GM19239 (cell line): Measurements from ENCODE around the gene GMDS.

Experiments used
- DNase-seq: peaks from one replicate; pipeline ENCODE4 v3.0.0; 2011; ENCODE audit warnings: low spot score; ENCODE audit not compliant: insufficient read length
- FAIRE-seq: peaks from 2 replicates; lab custom pipeline; 2011; peaks lifted over from hg19 to GRCh38; lab: Jason Lieb, UNC

The GMDS gene

GRCh38 chr6:1747003-1747402, 498.4 kb downstream of the GMDS start:
- FAIRE-seq = no peak
- no peak for DNase-seq

DNA sequence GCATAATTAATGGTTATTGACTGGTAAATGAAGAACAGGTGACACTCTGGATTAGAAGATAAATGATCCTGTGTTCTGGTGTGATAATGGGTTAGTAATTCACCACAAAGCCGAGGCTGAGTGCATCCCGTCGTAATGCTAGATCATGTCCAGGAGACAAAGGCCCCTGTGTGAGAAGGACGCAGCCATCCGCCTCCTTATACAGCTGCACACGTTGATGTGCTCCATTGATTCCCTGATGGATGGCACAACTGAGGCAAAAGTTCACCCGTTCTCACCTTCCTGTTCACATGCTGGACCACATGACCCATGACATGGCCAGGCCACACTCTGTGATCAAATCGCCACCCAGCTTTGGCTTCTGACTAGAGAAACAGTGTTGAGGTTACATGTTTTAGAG, 499.6 kb downstream of the GMDS start:
- DNase-seq = no peak
- FAIRE-seq = no peak

DNA sequence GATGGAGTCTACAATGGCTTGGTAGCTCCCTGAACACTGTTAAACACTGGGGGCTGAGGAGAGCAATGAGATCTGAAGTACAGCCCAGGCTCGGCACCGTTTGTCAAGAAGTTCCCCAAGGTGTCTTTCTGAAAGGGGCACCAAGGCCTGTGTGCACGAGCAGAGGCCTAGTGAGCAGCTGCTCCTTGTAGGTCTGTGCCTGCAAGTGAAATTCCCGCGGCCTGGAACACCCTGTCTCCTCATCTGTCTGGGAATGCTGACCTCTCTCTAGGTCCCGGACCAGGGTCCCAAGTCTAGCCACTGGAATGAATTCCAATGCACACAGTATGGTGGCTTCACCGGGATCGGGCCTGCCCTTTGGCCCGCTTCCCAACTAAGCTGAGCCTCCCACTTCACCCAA, 500.9 kb downstream of the GMDS start:
- FAIRE-seq (no peak), DNase-seq (no peak)

DNA sequence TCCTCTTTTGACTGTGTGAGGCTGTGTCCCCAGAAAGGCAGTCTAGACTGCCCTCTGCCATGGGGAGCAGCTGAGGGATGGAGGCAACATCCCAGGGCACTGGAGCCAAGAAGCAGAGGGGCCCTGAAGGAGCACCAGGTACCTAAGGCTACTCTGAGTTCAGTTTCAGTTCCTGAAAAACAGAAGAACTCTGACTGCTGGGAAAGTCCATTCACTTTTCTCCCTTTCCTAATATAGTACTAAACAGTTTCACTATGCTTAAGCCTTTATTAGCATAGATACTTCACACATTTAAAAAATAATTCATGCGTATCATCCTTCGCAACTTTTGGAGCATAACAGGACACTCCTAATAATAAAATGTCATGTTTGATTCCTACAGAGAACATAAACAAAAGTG, 505.7 kb downstream of the GMDS start:
- FAIRE-seq (peak; percentile 75), DNase-seq (peak; percentile 65)

DNA sequence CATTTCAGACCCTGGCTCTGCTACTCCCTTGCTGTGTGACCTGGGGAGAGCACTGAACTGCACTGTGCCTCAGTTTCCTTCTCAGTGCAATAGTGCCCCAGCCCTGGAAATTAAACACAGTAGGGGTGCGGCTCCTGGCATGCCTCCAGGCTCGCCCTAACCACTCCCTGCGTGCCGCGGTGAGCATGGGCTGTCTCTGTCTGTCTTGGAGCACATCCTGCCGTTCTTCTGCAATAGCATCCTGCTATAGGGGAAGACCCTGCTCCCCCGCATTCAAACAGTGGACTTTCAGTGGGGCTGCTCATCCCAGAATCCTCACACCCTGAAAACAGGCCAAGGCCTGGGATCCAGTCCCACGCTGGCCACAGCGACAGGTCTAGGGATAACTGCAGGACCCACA, 506.2 kb downstream of the GMDS start:
- no peak for FAIRE-seq
- DNase-seq = no peak

DNA sequence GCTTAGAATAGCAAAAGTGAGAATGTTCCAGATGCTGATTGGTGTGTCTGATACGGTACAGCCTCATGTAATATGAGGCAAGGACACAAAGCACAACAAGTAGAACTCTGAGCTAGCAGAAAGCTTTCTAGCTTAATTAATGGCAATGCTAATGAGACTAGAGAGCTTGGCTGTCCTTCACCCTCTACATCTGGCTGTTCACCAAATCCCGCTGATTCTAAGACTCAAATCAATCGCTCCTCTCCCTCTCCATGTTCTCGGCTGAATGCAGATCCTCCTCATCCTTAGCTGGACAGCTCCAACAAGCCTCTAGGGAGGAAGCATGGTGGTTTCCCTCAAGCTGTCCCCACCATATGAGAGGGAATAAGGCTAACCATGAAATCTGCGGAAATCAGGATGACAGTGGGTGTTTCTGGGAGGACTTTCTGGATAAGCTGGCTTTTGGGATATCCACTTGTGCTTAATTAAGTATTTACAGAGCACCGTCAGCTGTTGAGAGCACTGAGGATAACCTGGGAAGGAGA, 506.8 kb downstream of the GMDS start:
- DNase-seq (no peak), FAIRE-seq (no peak)

DNA sequence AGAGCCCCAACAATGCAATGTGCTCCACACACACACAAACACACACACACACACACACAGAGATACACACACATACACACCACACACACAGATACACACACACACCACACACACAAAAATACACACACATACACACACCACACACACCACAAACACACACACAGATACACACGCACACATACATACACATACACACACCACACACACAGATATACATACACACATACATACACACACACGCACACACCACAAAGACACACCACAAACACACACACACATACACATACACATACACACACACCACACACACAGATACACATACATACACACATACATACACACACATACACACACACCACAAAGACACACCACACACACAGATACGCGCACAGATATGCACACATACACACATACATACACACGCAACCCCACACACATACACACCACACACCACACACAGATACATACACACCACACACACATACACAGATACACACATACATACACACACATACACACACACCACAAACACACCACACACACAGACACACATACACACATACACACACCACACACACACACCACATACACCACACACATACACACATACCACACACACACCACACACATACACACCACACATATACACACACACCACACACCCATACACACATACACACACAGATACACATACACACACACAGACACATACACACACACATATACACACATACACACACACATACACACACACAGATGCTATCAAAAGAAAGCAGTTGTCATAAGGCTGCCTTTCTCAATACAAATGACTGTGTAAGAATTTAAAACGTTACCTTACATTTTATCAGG, 507.7 kb downstream of the GMDS start:
- FAIRE-seq = no peak

DNA sequence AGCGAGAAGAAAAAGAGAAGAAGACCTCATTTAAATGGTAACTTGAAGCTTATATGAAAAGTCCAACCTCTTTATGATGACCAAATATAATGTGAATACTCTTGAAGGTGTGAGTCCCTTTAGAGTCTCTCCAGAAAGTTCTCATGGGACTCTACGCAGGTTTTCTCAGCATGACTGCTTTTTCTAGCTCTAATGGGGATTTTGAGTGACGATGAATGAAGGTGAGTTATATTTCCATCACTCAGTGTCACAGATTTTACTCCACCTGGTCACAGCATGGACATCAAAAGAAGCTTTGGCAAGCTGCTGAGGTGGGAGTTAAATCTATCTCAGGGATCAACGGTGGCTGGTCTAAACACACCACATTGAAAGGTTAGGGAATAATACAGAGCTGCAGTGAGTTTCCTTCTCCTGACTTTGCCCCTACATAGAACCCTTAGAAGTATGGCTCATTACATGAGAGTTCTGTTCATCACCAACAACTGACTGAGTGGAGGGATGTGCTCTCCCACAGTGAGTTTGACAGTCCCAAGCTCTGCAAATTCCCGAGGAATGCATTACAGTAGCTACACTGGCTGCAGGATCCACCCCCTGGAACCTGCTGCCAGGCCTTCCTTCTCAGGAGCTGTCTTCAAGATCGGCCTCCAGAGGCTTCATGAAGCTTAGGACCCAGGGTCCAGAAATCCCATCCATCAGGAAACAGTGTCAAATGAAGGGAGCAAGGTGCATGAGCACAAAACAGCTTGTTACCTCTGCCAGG, 508.9 kb downstream of the GMDS start:
- FAIRE-seq = no peak

More for the DNA sequence above, 507.7 kb downstream of the GMDS start:
- DNase-seq = no peak

DNA sequence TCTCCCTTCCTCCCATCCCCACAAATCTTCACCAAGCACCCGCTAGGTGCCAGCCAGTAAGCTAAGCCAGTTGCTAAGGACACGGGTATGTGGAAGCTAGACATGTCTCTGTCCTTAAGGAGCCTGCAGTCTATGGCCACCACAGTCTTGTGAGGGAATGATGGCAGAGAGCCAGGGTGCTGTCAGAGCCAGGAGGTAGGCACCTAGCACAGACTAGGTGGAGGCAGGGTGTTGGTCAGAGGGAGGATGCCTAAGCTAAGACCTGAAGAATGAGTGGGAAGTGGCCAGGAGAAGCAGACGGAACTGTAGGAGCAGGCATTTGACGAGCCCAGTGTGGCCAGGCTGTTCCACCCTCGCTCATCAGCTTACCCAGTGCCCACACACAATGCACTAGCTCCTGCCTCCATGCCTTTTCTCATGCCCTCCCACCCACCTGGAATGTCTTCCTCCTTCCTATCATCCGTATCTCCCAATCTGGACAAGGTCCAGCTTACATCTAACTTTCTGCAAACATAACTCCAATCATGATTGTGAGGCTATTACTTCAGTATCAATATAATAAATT, 510.1 kb downstream of the GMDS start:
- FAIRE-seq (no peak), DNase-seq (no peak)

More for the DNA sequence above, 508.9 kb downstream of the GMDS start:
- DNase-seq = no peak

- DNase-seq = no peak
- no peak for FAIRE-seq
These were observed 514.5 kb downstream of the GMDS start for GRCh38 chr6:1730882-1731281.

DNA sequence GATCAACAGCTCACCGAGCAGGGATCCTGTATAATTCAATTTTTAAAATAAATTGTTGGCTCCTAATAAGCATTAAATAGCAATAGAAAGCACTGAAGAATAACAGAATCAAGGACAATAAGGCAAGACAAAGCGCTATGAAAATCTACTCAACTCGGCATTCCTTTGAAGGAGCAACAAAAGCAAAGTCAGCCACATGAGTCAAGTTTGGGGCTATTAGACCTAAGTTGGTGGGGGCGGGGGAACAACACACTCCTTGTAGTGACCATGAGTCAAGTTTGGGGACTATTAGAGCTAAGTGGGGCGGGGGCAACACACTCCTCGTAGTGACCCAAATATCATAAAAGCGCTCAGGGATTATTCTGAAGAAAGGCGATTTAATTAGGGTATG, 515.7 kb downstream of the GMDS start:
- FAIRE-seq (no peak), DNase-seq (no peak)

DNA sequence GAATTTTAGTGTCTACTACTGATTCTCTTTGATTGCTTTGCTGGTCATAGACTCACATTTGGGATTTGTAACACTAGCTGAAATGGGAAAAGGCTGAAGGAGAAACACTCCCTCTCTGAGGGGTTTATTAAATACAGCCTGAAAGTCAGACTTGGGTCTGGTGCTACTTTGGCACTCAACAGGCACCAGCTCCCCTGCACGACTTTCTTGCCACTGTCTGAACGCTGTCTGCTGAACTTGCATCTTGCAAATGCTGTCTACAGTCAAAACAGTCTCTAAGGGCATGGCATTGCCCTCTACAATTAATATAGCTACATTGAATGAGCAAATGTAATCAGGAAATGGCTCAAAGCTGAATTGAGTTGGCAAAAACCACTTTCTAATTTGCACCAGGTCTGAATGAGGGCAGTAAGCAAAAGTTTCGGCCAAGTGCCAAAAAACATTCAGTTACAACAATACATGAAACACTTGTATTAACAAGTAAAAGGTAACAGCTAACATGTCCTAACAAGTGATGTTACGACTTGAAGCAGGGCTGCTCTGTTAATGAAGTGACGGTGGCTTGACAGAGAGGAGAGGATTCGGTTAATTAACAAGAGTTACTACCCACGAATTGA, 516.2 kb downstream of the GMDS start:
- no peak for FAIRE-seq
- no peak for DNase-seq

DNA sequence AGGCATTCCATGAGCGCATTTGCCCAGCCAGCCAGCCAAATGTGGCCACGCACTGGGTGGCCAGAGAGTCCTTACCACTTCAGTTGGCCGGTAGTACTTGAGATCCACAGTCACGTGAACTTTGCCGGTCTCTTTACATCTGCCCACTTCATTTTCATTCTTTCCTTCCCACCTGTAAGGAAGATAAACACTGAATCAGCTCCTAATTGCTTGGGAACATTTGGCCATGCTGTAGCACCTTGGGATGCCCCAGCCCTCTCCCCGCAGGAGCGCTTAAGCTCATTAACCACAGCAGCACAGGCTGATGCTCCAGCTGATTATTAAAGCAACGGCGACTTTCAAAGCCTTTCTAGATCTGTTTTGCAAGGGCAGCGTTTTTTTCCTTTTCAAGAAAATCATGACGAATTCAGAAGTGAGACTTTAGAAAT, 519.0 kb downstream of the GMDS start:
- no peak for DNase-seq
- no peak for FAIRE-seq

GRCh38 chr6:1724616-1725015, 520.8 kb downstream of the GMDS start:
- no peak for DNase-seq
- FAIRE-seq = no peak

DNA sequence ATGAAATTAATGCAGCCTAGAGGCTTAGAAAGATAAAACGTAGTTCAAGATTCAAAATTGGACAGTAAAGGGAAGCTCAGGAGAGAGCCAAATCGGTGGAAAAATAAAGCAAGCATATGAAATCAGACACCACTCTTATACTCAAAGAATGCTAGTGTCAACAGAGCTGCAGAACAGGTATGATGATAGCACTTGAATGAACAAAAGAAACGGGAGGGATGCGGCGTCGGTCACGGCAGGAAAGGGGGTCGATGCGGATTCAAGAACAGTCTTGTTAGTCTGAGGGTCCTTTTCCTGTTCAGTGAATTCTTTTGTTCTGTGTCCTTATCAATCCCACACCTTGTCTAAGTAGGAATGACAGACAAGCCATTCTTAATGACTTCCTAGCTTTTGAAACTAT, 521.3 kb downstream of the GMDS start:
- FAIRE-seq = no peak
- no peak for DNase-seq

DNA sequence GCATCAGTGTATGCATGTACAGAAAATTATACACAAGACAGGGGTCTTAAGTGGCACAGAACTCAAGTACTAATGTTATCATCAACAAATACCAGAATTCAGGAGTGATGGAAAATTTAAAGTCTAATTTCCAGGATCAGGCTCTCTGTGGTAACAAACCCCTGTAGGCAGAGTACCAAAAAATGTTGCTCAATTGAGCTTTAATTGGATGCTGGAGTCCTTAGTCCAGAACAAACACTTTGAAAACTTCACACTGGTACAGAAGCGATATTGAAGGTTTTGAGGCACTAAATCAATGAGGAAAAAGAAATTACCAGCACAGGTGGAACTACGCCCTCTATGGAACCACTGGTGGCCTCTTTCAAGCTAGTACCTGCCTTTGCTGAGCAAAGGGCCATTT, 522.6 kb downstream of the GMDS start:
- FAIRE-seq (no peak), DNase-seq (no peak)

DNA sequence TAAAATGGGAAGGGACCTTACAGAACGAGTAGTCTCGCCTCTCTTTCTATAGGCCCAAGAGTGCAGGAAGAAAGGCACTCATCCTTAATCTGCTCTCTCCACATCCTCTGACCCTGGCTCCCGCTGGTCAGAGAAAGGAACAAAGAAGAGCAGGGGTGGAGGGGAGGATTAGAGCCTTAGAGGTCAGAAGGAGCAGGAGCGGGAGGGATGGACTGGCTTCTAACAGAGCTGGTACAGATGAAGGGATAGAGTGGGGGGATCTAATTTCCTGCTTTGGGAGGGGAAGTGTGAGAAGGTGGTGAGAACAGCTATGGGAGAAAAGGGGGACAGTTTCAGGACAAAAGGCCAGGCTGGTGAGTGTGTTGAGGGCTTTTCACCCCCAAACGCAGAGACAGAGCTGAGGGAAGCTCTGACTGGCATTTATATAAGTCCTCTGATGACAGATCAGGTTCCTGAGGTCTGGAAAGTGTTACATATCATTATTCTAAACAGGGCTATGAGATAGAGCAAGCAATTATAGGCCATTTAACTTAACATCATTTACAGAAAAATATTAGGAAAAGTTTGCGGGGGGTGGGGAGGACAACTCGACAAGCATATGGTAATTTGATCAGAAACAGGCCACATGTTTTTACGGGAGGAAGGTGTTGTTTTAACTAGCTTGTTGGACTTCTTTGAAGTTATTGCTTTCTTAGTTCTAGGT, 524.6 kb downstream of the GMDS start:
- FAIRE-seq = no peak

GRCh38 chr6:1719922-1720321, 525.5 kb downstream of the GMDS start:
- no peak for DNase-seq
- no peak for FAIRE-seq

More for the DNA sequence above, 524.6 kb downstream of the GMDS start:
- no peak for DNase-seq

DNA sequence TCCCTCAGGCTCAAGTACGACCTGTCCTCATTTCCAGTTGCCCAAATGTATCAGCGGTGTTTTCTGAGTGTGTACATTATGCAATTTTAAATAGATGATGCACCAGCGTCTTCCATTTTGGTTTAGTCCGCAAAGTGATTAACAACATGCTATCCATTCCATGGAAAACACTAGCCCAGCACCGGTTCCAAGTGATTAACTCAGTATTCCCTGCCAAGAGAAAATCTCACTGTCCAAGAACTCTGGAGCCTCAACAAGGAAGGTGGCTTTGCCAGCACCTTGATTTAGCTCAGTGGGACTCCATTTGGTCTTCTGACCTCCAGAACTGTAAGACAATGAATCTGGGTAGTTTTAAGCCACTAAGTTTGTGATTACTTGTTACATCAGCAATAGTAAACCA, 528.5 kb downstream of the GMDS start:
- DNase-seq (no peak), FAIRE-seq (no peak)

DNA sequence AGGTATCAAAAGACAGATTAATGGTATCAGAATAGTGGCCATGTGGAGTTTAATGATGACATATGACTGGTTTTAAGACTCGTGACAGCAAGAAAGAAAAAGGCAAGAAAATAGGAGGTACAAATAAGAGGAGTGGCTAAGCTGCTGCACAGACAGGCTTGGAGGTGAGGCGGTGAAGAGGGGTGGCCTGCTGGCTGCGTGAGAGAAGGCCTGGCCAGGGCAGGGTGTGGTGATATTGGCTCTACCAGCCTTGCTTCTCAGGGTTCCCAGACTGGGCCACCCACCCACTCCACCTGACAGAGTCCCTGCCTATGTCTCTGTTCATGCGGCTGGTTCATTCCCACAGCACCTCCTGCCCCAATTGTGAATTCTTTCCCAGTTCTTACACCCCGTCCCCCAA, 529.0 kb downstream of the GMDS start:
- no peak for FAIRE-seq
- no peak for DNase-seq
